SW 1271 (cell line): Measurements from ENCODE around the gene ARL15.

Experiments used
- DNase-seq, 2 experiments: peaks; one replicate each; lab custom pipeline; 2025; lab: John Stamatoyannopoulos, UW

The ARL15 gene

GRCh38 chr5:54249210-54250028 is 61.0 kb downstream of the ARL15 start:
- peak in 1 of 2 experiments; percentile 7 for DNase-seq

- no peak for DNase-seq
These were observed 63.1 kb downstream of the ARL15 start for GRCh38 chr5:54247226-54247625.

GRCh38 chr5:54243483-54244080 is 66.8 kb downstream of the ARL15 start:
- DNase-seq, result peak in 1 of 2 experiments; percentile 41

- no peak for DNase-seq
These were observed 68.1 kb downstream of the ARL15 start for GRCh38 chr5:54242297-54242696.

- DNase-seq, result peak in 1 of 2 experiments; percentile 52
These were observed 76.0 kb downstream of the ARL15 start for GRCh38 chr5:54234304-54234933.

- no peak for DNase-seq
These were observed 79.3 kb downstream of the ARL15 start for GRCh38 chr5:54230936-54231685.

- DNase-seq, result peak; percentile 23 to 58
These were observed 81.2 kb downstream of the ARL15 start for GRCh38 chr5:54229041-54229780.

GRCh38 chr5:54227759-54228158 is 82.6 kb downstream of the ARL15 start:
- DNase-seq, result no peak

GRCh38 chr5:54227109-54227508 is 83.3 kb downstream of the ARL15 start:
- no peak for DNase-seq

- no peak for DNase-seq
These were observed 84.2 kb downstream of the ARL15 start for GRCh38 chr5:54226215-54226614.

- no peak for DNase-seq
These were observed 86.1 kb downstream of the ARL15 start for GRCh38 chr5:54224103-54224826.

- no peak for DNase-seq
These were observed 88.0 kb downstream of the ARL15 start for GRCh38 chr5:54222336-54222735.

- no peak for DNase-seq
These were observed 89.2 kb downstream of the ARL15 start for GRCh38 chr5:54221135-54221534.

- no peak for DNase-seq
These were observed 89.9 kb downstream of the ARL15 start for GRCh38 chr5:54220230-54221040.

- peak in 1 of 2 experiments; percentile 78 for DNase-seq
These were observed 92.4 kb downstream of the ARL15 start for GRCh38 chr5:54217826-54218503.

- DNase-seq, result no peak
These were observed 95.1 kb downstream of the ARL15 start for GRCh38 chr5:54215233-54215736.

- DNase-seq, result no peak
These were observed 95.7 kb downstream of the ARL15 start for GRCh38 chr5:54214722-54215121.

- DNase-seq, result no peak
These were observed 98.0 kb downstream of the ARL15 start for GRCh38 chr5:54212331-54212730.

GRCh38 chr5:54211912-54212311 is 98.5 kb downstream of the ARL15 start:
- DNase-seq, result no peak
